HepG2 (cell line): ENCODE measurements around the gene MNT. TPM values are rescaled to one million over a fixed set of nuclear protein-coding genes. Genes with fewer than 3 reads are reported as not detected.
A peak's percentile ranks its signal among the peaks of the same experiment; 100 is the strongest.

Source experiments
- ATF7-NPFF ChIP-seq: sonication (generic); formaldehyde crosslinking; IDR thresholded peaks from 2 replicates; pipeline ENCODE4 v1.8.1; 2023; ENCODE audit warnings: mild to moderate bottlenecking, low read depth, missing genetic modification reagents, moderate library complexity
- DR1 ChIP-seq: sonication (generic); formaldehyde crosslinking; IDR thresholded peaks from 2 replicates; pipeline ENCODE4 v1.8.0; 2021; ENCODE audit warnings: mild to moderate bottlenecking, missing genetic modification reagents, inconsistent platforms
- HNRNPUL1 ChIP-seq: fragments of 200-400 bp; formaldehyde crosslinking; IDR thresholded peaks from 2 replicates; pipeline ENCODE4 v1.6.1; 2017; ENCODE audit warnings: low read depth, mild to moderate bottlenecking, low read length, moderate library complexity
- MBD4 ChIP-seq: IDR thresholded peaks from 2 replicates; pipeline ENCODE4 v1.6.1; 2012; ENCODE audit warnings: low read length, inconsistent platforms, borderline replicate concordance
- RBM22 ChIP-seq: fragments of 200-400 bp; formaldehyde crosslinking; optimal IDR thresholded peaks from 2 replicates; pipeline ENCODE3; 2017; ENCODE audit warnings: mild to moderate bottlenecking, low read length, moderate library complexity
- SNAPC5 ChIP-seq: sonication (generic); formaldehyde crosslinking; IDR thresholded peaks from 2 replicates; pipeline ENCODE4 v1.8.1; 2023; ENCODE audit warnings: mild to moderate bottlenecking, missing genetic modification reagents, borderline replicate concordance
- SSRP1 ChIP-seq: IDR thresholded peaks from 2 replicates; pipeline ENCODE4 v1.6.1; 2016; ENCODE audit warnings: control low read depth
- TAF1 ChIP-seq: sonication (generic); formaldehyde crosslinking; IDR thresholded peaks from 2 replicates; pipeline ENCODE4 v1.4.0; 2020; ENCODE audit warnings: missing genetic modification reagents
- TEAD3 ChIP-seq: optimal IDR thresholded peaks from 2 replicates; pipeline ENCODE3; 2016; ENCODE audit warnings: borderline replicate concordance
- TERF1 ChIP-seq: sonication (generic); formaldehyde crosslinking; IDR thresholded peaks from 2 replicates; pipeline ENCODE4 v1.8.0; 2022; ENCODE audit warnings: mild to moderate bottlenecking, missing genetic modification reagents, moderate library complexity
- UBTF ChIP-seq: sonication (generic); formaldehyde crosslinking; IDR thresholded peaks from 2 replicates; pipeline ENCODE4 v1.4.0; 2020; ENCODE audit warnings: mild to moderate bottlenecking, missing genetic modification reagents
- ZBED4 ChIP-seq: sonication (generic); formaldehyde crosslinking; IDR thresholded peaks from 2 replicates; pipeline ENCODE4 v1.4.0; 2020; ENCODE audit warnings: missing genetic modification reagents, borderline replicate concordance
- ZFYVE20 ChIP-seq: sonication (generic); formaldehyde crosslinking; IDR thresholded peaks from 2 replicates; pipeline ENCODE4 v1.8.0; 2023; ENCODE audit warnings: low read depth, mild to moderate bottlenecking, moderate library complexity, missing genetic modification reagents, borderline replicate concordance
- ZKSCAN8 ChIP-seq: IDR thresholded peaks from 2 replicates; pipeline ENCODE4 v1.6.1; 2016; ENCODE audit warnings: borderline replicate concordance, missing genetic modification reagents, missing compliant biosample characterization
- ZNF329 ChIP-seq: sonication (generic); formaldehyde crosslinking; IDR thresholded peaks from 2 replicates; pipeline ENCODE4 v1.9.0; 2021; ENCODE audit warnings: low read depth, mild to moderate bottlenecking, missing genetic modification reagents
- ZNF34 ChIP-seq: sonication (generic); formaldehyde crosslinking; IDR thresholded peaks from 2 replicates; pipeline ENCODE4 v1.4.0; 2020; ENCODE audit warnings: mild to moderate bottlenecking, missing genetic modification reagents, borderline replicate concordance
- ZNF546 ChIP-seq: sonication (generic); formaldehyde crosslinking; conservative IDR thresholded peaks from 2 replicates; pipeline ENCODE4 v1.8.1; 2023; ENCODE audit warnings: mild to moderate bottlenecking, missing genetic modification reagents
- ZNF761 ChIP-seq: sonication (generic); formaldehyde crosslinking; conservative IDR thresholded peaks from 2 replicates; pipeline ENCODE4 v1.4.0; 2020; ENCODE audit warnings: mild to moderate bottlenecking, missing genetic modification reagents
- ZNF83 ChIP-seq: sonication (generic); formaldehyde crosslinking; IDR thresholded peaks from 2 replicates; pipeline ENCODE4 v1.4.0; 2020; ENCODE audit warnings: missing genetic modification reagents, mild to moderate bottlenecking, borderline replicate concordance
- ZSCAN29 ChIP-seq: sonication (generic); formaldehyde crosslinking; conservative IDR thresholded peaks from 2 replicates; pipeline ENCODE4 v1.4.0; 2020; ENCODE audit warnings: mild to moderate bottlenecking, missing genetic modification reagents
- polyA plus RNA-seq, 8 experiments: library from polyadenylated mRNA; depleted of rRNA in 3 of 8; stranded (reverse) in 7 of 8; unstranded in 1 of 8; fragments of >200 nt; fragmentation: Illumina TruSeq in 4 of 8; extraction: Trizol in 4 of 8; gene quantifications; 2 replicates each; pipeline versions ENCODE4 v1.2.1 to v1.2.3, GENCODE V29; 2011 to 2016; ENCODE audit warnings: low read depth in 4 of 8, missing spikeins in 1 of 8, mixed read lengths in 1 of 8; ENCODE audit not compliant: insufficient read depth in 1 of 8
- total RNA-seq, 5 experiments: library from RNA; depleted of rRNA; stranded (reverse); fragments of >200 nt; fragmentation: Illumina TruSeq; extraction: Trizol; gene quantifications; 2 replicates each; pipeline ENCODE4 v1.2.3, GENCODE V29; 2016; ENCODE audit warnings: low read depth in 1 of 5

MNT gene
- total and polyA plus RNA-seq, 2 of the 13 experiments (the other 11 are each of a cell fraction or from before 2014, with no cell fraction given), result 2.1 to 3.5 TPM

GRCh38 chr17:2399572-2400473, 1.0 kb downstream of the MNT start (continued):
- TF ChIP-seq UBTF, result peak; percentile 39; the same call in 1 of the 2 replicates
- TF ChIP-seq ZSCAN29 (CRISPR knock-in tag), result peak; percentile 74
- peak; percentile 54 for TF ChIP-seq ATF7-NPFF (CRISPR knock-in tag)
- TF ChIP-seq MBD4, result no peak
- no peak for TF ChIP-seq ZNF329
- peak; percentile 99 for TF ChIP-seq TEAD3 (CRISPR knock-in tag)
- TF ChIP-seq ZBED4 (CRISPR knock-in tag), result peak; percentile 69; the same call in 1 of the 2 replicates
- TF ChIP-seq ZFYVE20 (CRISPR knock-in tag), result no peak
- no peak for TF ChIP-seq RBM22
- peak; percentile 73; the same call in 1 of the 2 replicates for TF ChIP-seq DR1
- 0 out of 2 replicates have a peak, but pooled peaks have one; percentile 17 for TF ChIP-seq ZNF83
- no peak for TF ChIP-seq ZNF761 (CRISPR knock-in tag)
- no peak for TF ChIP-seq ZKSCAN8 (CRISPR knock-in tag)
- peak; percentile 66 for TF ChIP-seq ZNF546 (CRISPR knock-in tag)
- TF ChIP-seq SNAPC5 (CRISPR knock-in tag), result no peak
- peak; percentile 82; the same call in 1 of the 2 replicates for TF ChIP-seq SSRP1 (CRISPR knock-in tag)
- peak; percentile 56 for TF ChIP-seq TAF1 (CRISPR knock-in tag)
- no peak for TF ChIP-seq ZNF34
- no peak for TF ChIP-seq TERF1 (CRISPR knock-in tag)
- no peak for TF ChIP-seq HNRNPUL1
